Right cardiac atrium (tissue), 5 donors: Measurements from ENCODE around the gene TMEM271. TPM values are rescaled to one million over a fixed set of nuclear protein-coding genes. Genes with fewer than 3 reads are reported as not detected.

ENCODE experiments used
- ATAC-seq, 2 donors: fragments of 200-7000 bp; cut with Tn5 transposase; one replicate each; pipeline versions ENCODE4 v1.8.0 to v1.9.1; 2020; ENCODE audit warnings: moderate library complexity in 2 of 2, mild to moderate bottlenecking in 1 of 2
- DNase-seq, 3 donors: peaks; one replicate each; pipeline ENCODE4 v3.0.0-alpha.2; 2020
- H3K27ac ChIP-seq: one replicate; pipeline ENCODE4 v1.5.1; 2013; ENCODE audit warnings: mild to moderate bottlenecking, low read length, control low read depth, moderate library complexity
- H3K27me3 ChIP-seq: one replicate; pipeline ENCODE4 v1.6.1; 2013; ENCODE audit not compliant: control insufficient read depth, insufficient read depth
- H3K4me1 ChIP-seq: one replicate; pipeline ENCODE4 v1.6.1; 2013; ENCODE audit warnings: low read length; ENCODE audit not compliant: control insufficient read depth, insufficient read depth
- H3K4me3 ChIP-seq: one replicate; pipeline ENCODE4 v1.5.1; 2013; ENCODE audit warnings: low read length, control low read depth
- H3K9me3 ChIP-seq: one replicate; pipeline ENCODE4 v1.6.1; 2013; ENCODE audit warnings: low read length; ENCODE audit not compliant: control insufficient read depth
- WGBS: extraction: QIAGEN DNeasy Blood & Tissue Kit; methylation state at CpG from one replicate; pipeline ENCODE4 v1.1.7; 2013; 5-methylcytosine and 5-hydroxymethylcytosine counted together
- intact Hi-C, 4 donors: fragments of 100-400 bp; cut with DNase I; formaldehyde crosslinking; loops; one replicate each; pipeline versions ENCODE4 v1.11.0 to v1.14.0; 2022 to 2023
- polyA plus RNA-seq: library from polyadenylated mRNA; stranded (reverse); fragments of 200-250 nt; gene quantifications from one replicate; pipeline ENCODE4 v1.2.3, GENCODE V29; 2013
- total RNA-seq, 4 donors: library from RNA; stranded (reverse); fragmentation: NEBNext Ultra II Directional; extraction: Animal tissue kit (Norgen Biotek cat#: 25700); gene quantifications; one replicate each; pipeline ENCODE4 v1.2.1, GENCODE V29; 2021
- donor health status: healthy with polysubstance abuse.
- donor health status: DM: no; HTN: yes; CAD: no.
- donor health status: DM: no; HTN: no; CAD: no.
- donor health status: DM: no; HTN: yes; CAD: no; lungs with severe emphysema.
- donor health status: DM: yes; HTN: yes; CAD: no.

The TMEM271 gene
- total and polyA plus RNA-seq, 5 donors = not detected

GRCh38 chr4:528296-528695 is 47.8 kb downstream of the TMEM271 start:
- Histone ChIP-seq H3K27ac (no peak overlapping the region), H3K27me3 (no peaks in the 10 kb centered on the region), H3K4me1 (no peaks in the 10 kb centered on the region), H3K9me3 (no peaks in the 10 kb centered on the region), H3K4me3 (no peak overlapping the region)
- DNase-seq = no peak
- ATAC-seq = no peak
- intact Hi-C loops = no loop called here
- 92% methylated on average over 10 of the region's 10 CpGs for WGBS

DNA sequence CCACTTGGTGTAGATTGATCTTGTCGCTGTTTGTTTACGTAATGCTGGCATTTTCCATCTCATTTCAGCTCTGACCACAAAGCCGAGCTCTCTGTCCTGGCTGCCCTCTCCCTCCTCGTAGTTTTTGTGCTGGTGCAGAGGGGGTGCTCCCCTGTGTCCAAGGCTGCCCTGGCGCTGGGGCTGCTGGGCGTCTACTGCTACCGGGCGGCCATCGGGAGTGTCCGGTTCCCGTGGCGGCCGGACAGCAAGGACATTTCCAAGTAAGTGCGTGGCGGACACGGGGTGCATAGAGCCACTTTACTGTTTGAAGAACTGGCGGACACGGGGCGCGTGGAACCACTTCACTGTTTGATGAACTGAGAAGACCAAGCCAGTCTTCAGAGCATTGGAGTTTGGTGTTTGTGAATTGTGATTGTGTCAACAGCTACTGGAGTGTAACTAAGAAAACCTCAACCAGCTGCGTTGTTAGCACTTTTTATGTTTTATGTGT is 49.1 kb downstream of the TMEM271 start:
- Histone ChIP-seq H3K9me3 (no peaks in the 10 kb centered on the region), H3K27ac (no peak overlapping the region), H3K4me1 (no peaks in the 10 kb centered on the region), H3K27me3 (no peaks in the 10 kb centered on the region), H3K4me3 (no peak overlapping the region)
- ATAC-seq (no peak), DNase-seq (peak in 1 of 3 donors; percentile 14)
- intact Hi-C loops = no loop called here
- 95% methylated on average over 21 of the region's 21 CpGs for WGBS

- H3K27me3 ChIP-seq = no peaks in the 10 kb centered on the region
- ATAC-seq (no peak), DNase-seq (peak in 1 of 3 donors; percentile 15)
- 93% methylated on average over 22 of the region's 22 CpGs for WGBS
- H3K27ac ChIP-seq = no peak overlapping the region
- no peaks in the 10 kb centered on the region for H3K9me3 ChIP-seq
- intact Hi-C loops = no loop called here
- H3K4me1 ChIP-seq = no peaks in the 10 kb centered on the region
- H3K4me3 ChIP-seq = no peak overlapping the region
Measured at GRCh38 chr4:526189-526909, 49.7 kb downstream of the TMEM271 start.

DNA sequence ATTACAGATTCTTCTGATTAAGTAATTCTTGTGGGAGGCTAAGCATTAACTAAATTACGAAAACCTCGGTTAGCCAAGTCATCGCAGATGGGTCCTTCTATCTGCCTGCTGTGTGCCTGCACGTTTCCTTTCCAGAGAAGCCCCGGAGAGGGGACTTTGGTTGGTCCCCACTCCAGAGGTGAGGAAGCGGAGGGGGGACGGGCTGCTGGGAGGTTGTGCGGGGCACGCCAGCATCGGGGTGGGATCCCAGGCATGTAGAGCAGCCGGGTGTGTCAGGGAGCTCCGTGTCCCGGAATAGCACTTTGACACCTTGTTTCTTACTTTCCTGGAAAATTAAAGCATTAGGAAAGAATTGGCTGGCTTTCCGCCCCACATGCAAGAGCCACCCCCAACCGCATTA is 50.4 kb downstream of the TMEM271 start:
- H3K27ac ChIP-seq = no peak overlapping the region
- H3K4me1 ChIP-seq = no peaks in the 10 kb centered on the region
- no peaks in the 10 kb centered on the region for H3K27me3 ChIP-seq
- intact Hi-C loops = no loop called here
- DNase-seq = peak in 1 of 3 donors; percentile 18
- 96% methylated on average over 15 of the region's 15 CpGs for WGBS
- no peaks in the 10 kb centered on the region for H3K9me3 ChIP-seq
- H3K4me3 ChIP-seq = no peak overlapping the region
- ATAC-seq = no peak

DNA sequence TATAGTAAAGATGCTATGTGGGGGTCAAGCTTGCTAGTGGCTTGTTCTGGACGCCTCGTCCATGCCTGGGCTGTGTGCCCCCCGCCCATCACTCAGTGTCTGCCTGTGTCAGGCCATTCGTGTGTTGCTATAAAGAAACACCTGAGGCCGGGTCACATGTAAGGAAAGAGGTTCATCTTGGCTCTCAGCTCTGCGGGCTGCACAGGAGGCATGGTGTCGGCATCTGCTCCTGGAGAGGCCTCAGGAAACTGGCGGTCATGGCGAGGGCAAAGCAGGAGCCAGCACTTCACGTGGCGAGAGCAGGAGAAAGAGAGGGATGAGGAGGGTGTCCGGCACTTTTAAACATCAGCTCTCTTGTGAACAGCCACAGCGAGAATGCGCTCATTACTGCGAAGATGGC is 51.9 kb downstream of the TMEM271 start:
- no peak overlapping the region for H3K4me3 ChIP-seq
- intact Hi-C loops = no loop called here
- ATAC-seq (no peak), DNase-seq (peak in 1 of 3 donors; percentile 26)
- no peaks in the 10 kb centered on the region for H3K27me3 ChIP-seq
- H3K9me3 ChIP-seq = no peaks in the 10 kb centered on the region
- WGBS = 92% methylated on average over 15 of the region's 15 CpGs
- H3K4me1 ChIP-seq = no peaks in the 10 kb centered on the region
- H3K27ac ChIP-seq = no peak overlapping the region

Other genes with a start within 250 kb of the TMEM271 start
- 10 to 100 TPM; 10.1 to 11.5 (median 11.3) TPM for gene ZNF141, start 238.5 kb downstream of the TMEM271 start, total RNA-seq
- gene ZNF141, start 238.5 kb downstream of the TMEM271 start, polyA plus RNA-seq = 3.1 TPM
- 10 to 100 TPM; 14.4 to 18.9 (median 15.9) TPM for gene ZNF721, start 77.1 kb downstream of the TMEM271 start, total RNA-seq
- 7.9 TPM for gene ZNF721, start 77.1 kb downstream of the TMEM271 start, polyA plus RNA-seq
- gene PIGG, start 77.1 kb downstream of the TMEM271 start, total RNA-seq = 10 to 100 TPM; 20.8 to 25.9 (median 23.9) TPM
- 18.3 TPM for gene PIGG, start 77.1 kb downstream of the TMEM271 start, polyA plus RNA-seq
- 1 to 10 TPM; 6.8 to 7.5 (median 7.0) TPM for gene PDE6B, start 49.3 kb upstream of the TMEM271 start, total RNA-seq
- 3.6 TPM for gene PDE6B, start 49.3 kb upstream of the TMEM271 start, polyA plus RNA-seq
- gene ATP5ME, start 98.0 kb upstream of the TMEM271 start, total RNA-seq = 100 to 1,000 TPM; 689 to 911 (median 734) TPM
- gene ATP5ME, start 98.0 kb upstream of the TMEM271 start, polyA plus RNA-seq = 1,352 TPM
- gene MYL5, start 98.2 kb upstream of the TMEM271 start, total RNA-seq = 1 to 10 TPM; 4.0 to 6.0 (median 4.7) TPM
- 3.8 TPM for gene MYL5, start 98.2 kb upstream of the TMEM271 start, polyA plus RNA-seq
- gene SLC49A3, start 112.9 kb upstream of the TMEM271 start, total RNA-seq = 10 to 100 TPM; 13.7 to 19.5 (median 16.9) TPM
- 10.6 TPM for gene SLC49A3, start 112.9 kb upstream of the TMEM271 start, polyA plus RNA-seq
- gene PCGF3, start 129.5 kb upstream of the TMEM271 start, total RNA-seq = 10 to 100 TPM; 25.0 to 28.6 (median 26.4) TPM
- 30.1 TPM for gene PCGF3, start 129.5 kb upstream of the TMEM271 start, polyA plus RNA-seq
- 1 to 10 TPM; 2.1 to 9.3 (median 4.5) TPM for gene CPLX1, start 249.8 kb upstream of the TMEM271 start, total RNA-seq
- 7.2 TPM for gene CPLX1, start 249.8 kb upstream of the TMEM271 start, polyA plus RNA-seq